ENCODE data around the gene ZNF816.

- TF ChIP-seq POLR2A (IDR thresholded peaks at IDR 0.05) (no peak), POLR2AphosphoS5 (IDR thresholded peaks at IDR 0.05) (no peak), EP300 (IDR thresholded peaks at IDR 0.05; ENCODE audit: low read depth) (no peak)
Observed at GRCh38 chr19:52959613-52960295, 2.9 kb downstream of the ZNF816 start.
